HG02763 (cell line): Measurements from ENCODE around the gene SPARC.
A peak's percentile ranks its signal among the peaks of the same experiment; 100 is the strongest.
"Not testable (repeated sequence)": the region's sequence is repeated elsewhere in the genome, so short reads cannot be mapped to it uniquely, and the experiment has no call there.

ENCODE experiments used
- ATAC-seq: cut with Tn5 transposase; IDR thresholded peaks from one replicate; pipeline ENCODE4 v1.9.1; 2021; ENCODE audit warnings: mild to moderate bottlenecking, moderate library complexity; ENCODE audit not compliant: unreplicated experiment

SPARC gene

GRCh38 chr5:151703227-151703626 is 16.5 kb upstream of the SPARC start:
- peak; percentile 98 for ATAC-seq

- ATAC-seq = no peak
Measured at GRCh38 chr5:151700820-151701219, 14.1 kb upstream of the SPARC start.

- ATAC-seq = no peak
Measured at GRCh38 chr5:151700296-151700695, 13.6 kb upstream of the SPARC start.

GRCh38 chr5:151699071-151699901 is 12.6 kb upstream of the SPARC start:
- ATAC-seq = no peak

GRCh38 chr5:151698081-151698480 is 11.4 kb upstream of the SPARC start:
- ATAC-seq = not testable (repeated sequence)

GRCh38 chr5:151697452-151697851 is 10.7 kb upstream of the SPARC start:
- no peak for ATAC-seq

- ATAC-seq = no peak
Measured at GRCh38 chr5:151696470-151697061, 9.9 kb upstream of the SPARC start.

GRCh38 chr5:151695464-151695863 is 8.7 kb upstream of the SPARC start:
- no peak for ATAC-seq

- no peak for ATAC-seq
Measured at GRCh38 chr5:151694035-151694485, 7.3 kb upstream of the SPARC start.

- ATAC-seq = no peak
Measured at GRCh38 chr5:151692312-151692711, 5.6 kb upstream of the SPARC start.

- ATAC-seq = no peak
Measured at GRCh38 chr5:151691706-151692105, 5.0 kb upstream of the SPARC start.

GRCh38 chr5:151689591-151689990 is 2.9 kb upstream of the SPARC start:
- ATAC-seq = not testable (repeated sequence)

- ATAC-seq = no peak
Measured at GRCh38 chr5:151688436-151688835, 1.7 kb upstream of the SPARC start.

- no peak for ATAC-seq
Measured at GRCh38 chr5:151685749-151686673, 704 bp downstream of the SPARC start.

GRCh38 chr5:151684690-151685361 is 1.9 kb downstream of the SPARC start:
- no peak for ATAC-seq

- ATAC-seq = no peak
Measured at GRCh38 chr5:151683986-151684588, 2.6 kb downstream of the SPARC start.

GRCh38 chr5:151683444-151683843 is 3.3 kb downstream of the SPARC start:
- ATAC-seq = no peak

GRCh38 chr5:151682751-151683331 is 3.9 kb downstream of the SPARC start:
- ATAC-seq = no peak

- no peak for ATAC-seq
Measured at GRCh38 chr5:151682240-151682639, 4.5 kb downstream of the SPARC start.

GRCh38 chr5:151680944-151681427 is 5.7 kb downstream of the SPARC start:
- ATAC-seq = no peak
